Activated T-helper 1 cell treated with anti-CD3 and anti-CD28 coated beads, Interleukin-2, amount 50 U/mL, for 16 hours (primary cell): ENCODE data around the gene NR5A1.

Source experiments
- DNase-seq, 2 donors: peaks; one replicate each; pipeline ENCODE4 v3.0.0-alpha.2; 2020; ENCODE audit warnings: low read depth in 1 of 2, low spot score in 1 of 2

The NR5A1 gene

GRCh38 chr9:124500028-124500795 lies 7.0 kb downstream of the NR5A1 start:
- DNase-seq: no peak

- no peak for DNase-seq
These were observed 8.0 kb downstream of the NR5A1 start for GRCh38 chr9:124499216-124499615.

- DNase-seq: no peak
These were observed 8.6 kb downstream of the NR5A1 start for GRCh38 chr9:124498499-124499146.

- DNase-seq: no peak
These were observed 9.2 kb downstream of the NR5A1 start for GRCh38 chr9:124498040-124498439.

- DNase-seq: no peak
These were observed 9.8 kb downstream of the NR5A1 start for GRCh38 chr9:124497441-124497840.

- no peak for DNase-seq
These were observed 10.7 kb downstream of the NR5A1 start for GRCh38 chr9:124496463-124496862.

GRCh38 chr9:124496075-124496449 lies 11.1 kb downstream of the NR5A1 start:
- DNase-seq: no peak

- DNase-seq: no peak
These were observed 11.8 kb downstream of the NR5A1 start for GRCh38 chr9:124495126-124496074.

- DNase-seq: no peak
These were observed 13.3 kb downstream of the NR5A1 start for GRCh38 chr9:124493794-124494479.

- no peak for DNase-seq
These were observed 14.0 kb downstream of the NR5A1 start for GRCh38 chr9:124493218-124493617.

GRCh38 chr9:124492818-124493217 lies 14.4 kb downstream of the NR5A1 start:
- no peak for DNase-seq

- DNase-seq: no peak
These were observed 15.9 kb downstream of the NR5A1 start for GRCh38 chr9:124491049-124491975.

GRCh38 chr9:124490004-124490403 lies 17.2 kb downstream of the NR5A1 start:
- no peak for DNase-seq

- no peak for DNase-seq
These were observed 18.0 kb downstream of the NR5A1 start for GRCh38 chr9:124489222-124489621.

GRCh38 chr9:124488641-124489210 lies 18.5 kb downstream of the NR5A1 start:
- no peak for DNase-seq

- no peak for DNase-seq
These were observed 19.7 kb downstream of the NR5A1 start for GRCh38 chr9:124487260-124488182.

GRCh38 chr9:124486778-124487259 lies 20.4 kb downstream of the NR5A1 start:
- no peak for DNase-seq

- no peak for DNase-seq
These were observed 21.3 kb downstream of the NR5A1 start for GRCh38 chr9:124485936-124486335.
